ENCODE data around the gene SAMD11. TPM values are rescaled to one million over a fixed set of nuclear protein-coding genes. Genes with fewer than 3 reads are reported as not detected.

SAMD11 gene
- total RNA-seq, 1 experiment from 2014 or later, result 13.5 TPM

GRCh38 chr1:923991-924655 is 400 bp downstream of the SAMD11 start:
- Mint-ChIP-seq H3K27ac (no peak overlapping the region), H3K36me3 (ENCODE audit: insufficient read depth in 1 of 3, low read depth in 3 of 3) (peaks cover 0 to 4% (median 0%) of the 10 kb centered on the region in 3 experiments; a peak in 3 of 7 replicates), H3K27me3 (ENCODE audit: low read depth) (peaks cover 90% of the 10 kb centered on the region), H3K9me3 (peaks cover 4 to 5% of the 10 kb centered on the region in 2 experiments; a peak in 2 of 5 replicates), H3K4me3 (peak overlapping the region in 1 of 2 experiments; percentile 51; a peak in 1 of 5 replicates), H3K4me1 (peaks cover 22 to 30% of the 10 kb centered on the region in 2 experiments)
- Histone ChIP-seq H3K4me2 (ENCODE audit: insufficient read depth, insufficient read length, low read length) (peak overlapping the region; percentile 28), H2BK5ac (ENCODE audit: insufficient read length, low read length) (no peak overlapping the region), H3K9ac (ENCODE audit: extremely low read depth, insufficient read length, low read length) (no peak overlapping the region), H4K8ac (replicated peaks; ENCODE audit: insufficient read length, low read depth, low read length) (no peak overlapping the region), H4K91ac (ENCODE audit: insufficient read length, low read depth, low read length) (no peak overlapping the region), H3K79me2 (ENCODE audit: insufficient read depth, low read length) (no peaks in the 10 kb centered on the region), H3K18ac (ENCODE audit: insufficient read length, low read depth, low read length) (no peak overlapping the region), H3K27ac (ENCODE audit: insufficient read length, low read depth, low read length) (no peak overlapping the region), H3K14ac (ENCODE audit: insufficient read depth, low read length) (no peak overlapping the region), H2BK15ac (ENCODE audit: low read depth, low read length) (no peak overlapping the region), H3K4me1 (ENCODE audit: insufficient read depth, low read length) (no peaks in the 10 kb centered on the region), H3K23ac (ENCODE audit: insufficient read length, low read depth, low read length) (no peak overlapping the region), H2BK20ac (ENCODE audit: low read depth, low read length, poor library complexity, severe bottlenecking) (no peak overlapping the region), H2BK12ac (ENCODE audit: insufficient read length, low read depth, low read length) (no peak overlapping the region), H4K5ac (ENCODE audit: insufficient read length, low read depth, low read length) (no peak overlapping the region), H3K27me3 (ENCODE audit: insufficient read depth, low read length) (peaks cover 84% of the 10 kb centered on the region), H3K9me3 (ENCODE audit: control insufficient read depth, low read depth, low read length) (no peaks in the 10 kb centered on the region), H2BK120ac (ENCODE audit: low read depth, low read length, poor library complexity, severe bottlenecking) (no peak overlapping the region), H3K56ac (ENCODE audit: insufficient read length, low read depth, low read length) (no peak overlapping the region), H3K23me2 (ENCODE audit: insufficient read length, low read depth, low read length, poor library complexity, severe bottlenecking) (peaks cover 7% of the 10 kb centered on the region), H3K79me1 (ENCODE audit: insufficient read depth, low read depth, low read length, poor library complexity, severe bottlenecking) (no peaks in the 10 kb centered on the region), H2AK5ac (ENCODE audit: insufficient read length, low read length) (no peak overlapping the region), H2AFZ (ENCODE audit: low read length) (no peak overlapping the region), H3K4ac (ENCODE audit: low read depth, low read length) (no peak overlapping the region), H3T11ph (ENCODE audit: low read length) (no peak overlapping the region), H4K20me1 (ENCODE audit: control insufficient read depth, insufficient read depth, insufficient read length) (peaks cover 12% of the 10 kb centered on the region)
- TF ChIP-seq, protein P1, sequence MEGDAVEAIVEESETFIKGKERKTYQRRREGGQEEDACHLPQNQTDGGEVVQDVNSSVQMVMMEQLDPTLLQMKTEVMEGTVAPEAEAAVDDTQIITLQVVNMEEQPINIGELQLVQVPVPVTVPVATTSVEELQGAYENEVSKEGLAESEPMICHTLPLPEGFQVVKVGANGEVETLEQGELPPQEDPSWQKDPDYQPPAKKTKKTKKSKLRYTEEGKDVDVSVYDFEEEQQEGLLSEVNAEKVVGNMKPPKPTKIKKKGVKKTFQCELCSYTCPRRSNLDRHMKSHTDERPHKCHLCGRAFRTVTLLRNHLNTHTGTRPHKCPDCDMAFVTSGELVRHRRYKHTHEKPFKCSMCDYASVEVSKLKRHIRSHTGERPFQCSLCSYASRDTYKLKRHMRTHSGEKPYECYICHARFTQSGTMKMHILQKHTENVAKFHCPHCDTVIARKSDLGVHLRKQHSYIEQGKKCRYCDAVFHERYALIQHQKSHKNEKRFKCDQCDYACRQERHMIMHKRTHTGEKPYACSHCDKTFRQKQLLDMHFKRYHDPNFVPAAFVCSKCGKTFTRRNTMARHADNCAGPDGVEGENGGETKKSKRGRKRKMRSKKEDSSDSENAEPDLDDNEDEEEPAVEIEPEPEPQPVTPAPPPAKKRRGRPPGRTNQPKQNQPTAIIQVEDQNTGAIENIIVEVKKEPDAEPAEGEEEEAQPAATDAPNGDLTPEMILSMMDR (conservative IDR thresholded peaks at IDR 0.05), result no peak
- WGBS (ENCODE audit: extremely low coverage, insufficient read length, low lambda C conversion rate), result no CpG with 5 or more reads among the region's 98 CpGs
- no peak for DNase-seq

Data from H9 (cell line).